ENCODE data around the gene SYP.
"Not testable (repeated sequence)": the region's sequence is repeated elsewhere in the genome, so short reads cannot be mapped to it uniquely, and the experiment has no call there.

SYP gene

DNA sequence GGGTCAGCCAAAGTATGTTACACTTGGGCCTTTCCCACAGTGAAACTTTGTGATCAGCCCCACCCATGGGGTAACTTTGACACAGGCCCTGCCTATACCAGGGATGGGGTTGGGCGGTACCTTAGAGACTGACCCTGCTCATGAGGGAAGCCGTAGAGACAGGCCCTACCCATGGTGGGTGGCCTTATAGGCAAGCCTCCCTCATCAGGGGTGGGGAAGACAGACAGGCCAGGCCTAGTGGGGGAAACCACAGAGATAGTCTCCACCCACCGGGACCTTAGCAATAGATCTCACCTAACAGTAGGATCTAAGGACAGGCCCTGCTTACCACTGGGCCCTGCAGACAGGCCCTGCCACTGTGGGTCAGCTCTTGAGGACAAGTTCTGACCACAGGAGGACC is 21.5 kb downstream of the SYP start:
- no peak for DNase-seq (ENCODE audit: low read depth)
- TF ChIP-seq, protein P1, sequence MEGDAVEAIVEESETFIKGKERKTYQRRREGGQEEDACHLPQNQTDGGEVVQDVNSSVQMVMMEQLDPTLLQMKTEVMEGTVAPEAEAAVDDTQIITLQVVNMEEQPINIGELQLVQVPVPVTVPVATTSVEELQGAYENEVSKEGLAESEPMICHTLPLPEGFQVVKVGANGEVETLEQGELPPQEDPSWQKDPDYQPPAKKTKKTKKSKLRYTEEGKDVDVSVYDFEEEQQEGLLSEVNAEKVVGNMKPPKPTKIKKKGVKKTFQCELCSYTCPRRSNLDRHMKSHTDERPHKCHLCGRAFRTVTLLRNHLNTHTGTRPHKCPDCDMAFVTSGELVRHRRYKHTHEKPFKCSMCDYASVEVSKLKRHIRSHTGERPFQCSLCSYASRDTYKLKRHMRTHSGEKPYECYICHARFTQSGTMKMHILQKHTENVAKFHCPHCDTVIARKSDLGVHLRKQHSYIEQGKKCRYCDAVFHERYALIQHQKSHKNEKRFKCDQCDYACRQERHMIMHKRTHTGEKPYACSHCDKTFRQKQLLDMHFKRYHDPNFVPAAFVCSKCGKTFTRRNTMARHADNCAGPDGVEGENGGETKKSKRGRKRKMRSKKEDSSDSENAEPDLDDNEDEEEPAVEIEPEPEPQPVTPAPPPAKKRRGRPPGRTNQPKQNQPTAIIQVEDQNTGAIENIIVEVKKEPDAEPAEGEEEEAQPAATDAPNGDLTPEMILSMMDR (IDR thresholded peaks at IDR 0.05; ENCODE audit: control insufficient read depth, extremely low read depth, insufficient read depth): no peak
- no peak overlapping the region for H3K4me3 ChIP-seq (ENCODE audit: low read depth, low read length)

DNA sequence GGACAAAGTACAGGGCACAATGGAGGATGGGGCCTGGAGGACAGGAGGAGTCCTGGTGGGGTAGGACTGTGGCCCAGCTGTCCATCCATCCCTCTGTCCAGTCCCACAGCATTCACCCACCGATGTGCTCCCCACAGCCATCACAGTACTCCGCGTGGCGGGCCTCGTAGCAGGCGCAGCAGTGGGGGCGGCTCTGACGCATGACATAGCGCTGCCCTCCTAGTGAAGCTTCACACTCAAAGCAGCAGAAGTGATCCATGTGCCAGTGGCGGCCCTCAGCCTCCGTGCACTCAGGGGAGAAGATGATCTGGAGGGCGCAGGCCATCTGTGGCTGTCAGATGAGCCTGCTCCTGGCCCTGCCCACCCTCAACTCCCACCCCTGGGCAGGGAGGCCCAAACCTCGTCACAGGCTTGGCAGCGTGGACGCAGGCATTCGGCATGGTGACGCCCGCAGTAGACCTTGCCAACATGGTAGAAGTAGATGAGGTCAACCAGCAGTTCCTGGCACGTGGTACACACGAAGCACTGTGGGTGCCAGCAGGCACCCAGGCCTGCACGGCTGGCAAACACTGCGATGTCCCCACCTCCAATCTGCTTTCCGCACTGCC is 22.0 kb downstream of the SYP start:
- DNase-seq (ENCODE audit: low read depth): no peak
- TF ChIP-seq, protein P1 (IDR thresholded peaks at IDR 0.05; ENCODE audit: control insufficient read depth, extremely low read depth, insufficient read depth): no peak

DNA sequence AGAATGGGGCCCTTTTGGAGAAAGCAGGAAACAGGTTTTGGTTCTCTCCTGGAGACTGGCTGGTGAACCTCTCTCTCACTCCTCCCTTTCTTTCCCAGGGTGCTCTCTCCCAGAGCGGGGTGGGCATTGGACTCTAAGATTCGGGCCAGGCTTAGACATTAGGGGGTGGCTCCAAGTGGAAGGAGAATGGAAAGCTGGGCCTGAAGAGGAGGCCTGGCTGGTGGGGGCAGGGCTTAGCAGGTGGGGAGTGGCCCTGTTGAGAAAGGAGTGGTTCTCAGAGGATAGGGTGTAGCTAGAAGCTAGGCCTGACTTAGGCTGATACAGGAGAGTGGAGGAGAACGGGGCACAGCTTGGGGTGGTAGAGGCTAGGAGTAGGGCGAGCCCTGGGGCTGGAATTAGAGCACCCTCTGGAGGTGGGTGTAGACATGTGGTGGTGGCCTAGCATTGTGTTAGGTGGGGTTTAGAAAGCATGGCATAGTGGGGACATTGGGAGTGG is 22.6 kb downstream of the SYP start:
- H3K4me3 ChIP-seq (ENCODE audit: low read depth, low read length): no peak overlapping the region
- TF ChIP-seq, protein P1 (IDR thresholded peaks at IDR 0.05; ENCODE audit: control insufficient read depth, extremely low read depth, insufficient read depth): no peak
- DNase-seq (ENCODE audit: low read depth): no peak

More for the DNA sequence above, 22.0 kb downstream of the SYP start:
- H3K4me3 ChIP-seq (ENCODE audit: low read depth, low read length): no peak overlapping the region

DNA sequence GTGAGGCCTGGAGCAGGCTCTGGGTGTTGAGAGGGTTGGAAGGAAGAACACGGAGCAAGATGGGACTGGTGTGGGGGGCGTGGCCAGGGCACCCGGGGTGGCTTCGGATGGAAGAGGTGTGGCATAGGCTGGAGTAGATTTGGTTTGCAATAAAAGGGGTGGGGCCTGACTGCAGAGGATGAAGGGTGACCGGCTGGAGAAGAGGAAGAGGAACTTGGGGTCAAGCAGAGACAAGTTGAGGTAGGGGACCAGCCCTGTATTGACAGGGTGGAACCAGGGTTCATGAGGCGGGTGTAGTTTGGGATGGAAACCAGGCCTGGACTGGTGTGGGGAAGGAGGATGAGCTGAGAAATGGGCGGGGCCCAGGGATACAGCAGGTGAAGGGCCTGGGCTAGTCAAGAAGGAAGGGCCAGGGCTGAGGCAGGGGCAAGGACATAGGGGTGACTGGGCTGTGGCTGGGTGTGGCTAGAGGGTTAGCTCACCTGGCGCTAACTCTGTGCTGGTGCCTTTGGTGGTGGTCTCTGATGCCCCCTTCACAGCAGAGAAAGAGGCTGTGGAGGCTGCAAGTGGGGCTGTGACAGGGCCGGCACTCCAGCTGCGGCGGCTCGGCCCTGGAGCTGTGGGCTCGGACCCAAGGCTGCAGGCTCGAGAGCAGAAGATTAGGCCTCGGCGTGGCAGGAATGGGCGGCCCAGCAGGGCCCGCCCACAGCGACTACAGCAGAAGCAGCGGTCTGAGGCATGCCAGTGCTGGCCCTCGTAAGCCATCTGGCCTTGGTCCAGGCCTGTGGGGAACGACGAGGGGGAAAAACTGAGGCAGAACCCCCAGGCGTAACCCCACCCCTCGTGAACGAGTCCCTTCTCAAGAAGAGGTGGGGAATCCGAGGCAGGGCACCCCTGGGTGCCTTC is 23.3 kb downstream of the SYP start:
- no peak overlapping the region for H3K4me3 ChIP-seq (ENCODE audit: low read depth, low read length)
- DNase-seq (ENCODE audit: low read depth): no peak
- TF ChIP-seq, protein P1 (IDR thresholded peaks at IDR 0.05; ENCODE audit: control insufficient read depth, extremely low read depth, insufficient read depth): no peak

DNA sequence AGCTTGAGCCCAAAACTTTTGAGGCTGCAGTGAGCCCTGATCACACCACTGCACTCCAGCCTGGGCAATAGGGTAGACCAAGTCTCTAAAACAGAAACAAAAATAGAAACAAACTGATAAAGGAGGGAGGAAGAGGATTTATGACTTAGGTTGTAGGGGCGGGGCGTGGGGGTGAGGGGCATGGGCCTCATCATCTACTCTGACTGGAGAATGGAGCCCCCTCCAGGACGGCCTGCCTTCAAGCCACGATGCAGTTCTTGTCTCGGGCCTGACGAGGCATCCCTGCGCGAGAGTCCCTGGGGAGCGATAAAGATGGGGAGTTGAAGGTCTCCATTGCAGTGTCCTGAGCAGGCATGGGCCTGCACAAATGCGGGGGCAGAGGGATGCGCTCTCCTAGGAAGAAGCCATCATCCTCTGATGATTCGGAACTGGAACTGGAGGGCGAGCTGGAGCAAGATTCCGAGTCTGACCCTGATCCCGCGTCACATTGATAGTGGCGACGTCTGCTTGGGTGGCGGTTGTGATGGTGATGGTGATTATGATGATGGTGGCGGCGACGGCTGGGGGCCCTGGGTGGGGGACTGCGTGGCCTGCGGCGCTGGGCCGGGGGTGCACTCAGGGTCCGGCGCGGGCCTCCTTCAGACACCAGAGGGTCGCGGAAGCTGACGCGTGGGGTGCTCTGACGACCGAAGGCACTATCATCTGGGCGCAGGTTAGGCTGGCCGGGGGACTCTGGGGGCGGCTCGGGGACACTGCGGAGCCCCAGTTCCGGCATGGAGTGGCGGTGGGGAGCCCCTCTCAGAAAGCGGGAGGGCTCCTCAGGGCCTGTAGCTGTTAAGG is 24.3 kb downstream of the SYP start:
- no peak for DNase-seq (ENCODE audit: low read depth)
- TF ChIP-seq, protein P1 (IDR thresholded peaks at IDR 0.05; ENCODE audit: control insufficient read depth, extremely low read depth, insufficient read depth): no peak
- H3K4me3 ChIP-seq (ENCODE audit: low read depth, low read length): no peak overlapping the region

DNA sequence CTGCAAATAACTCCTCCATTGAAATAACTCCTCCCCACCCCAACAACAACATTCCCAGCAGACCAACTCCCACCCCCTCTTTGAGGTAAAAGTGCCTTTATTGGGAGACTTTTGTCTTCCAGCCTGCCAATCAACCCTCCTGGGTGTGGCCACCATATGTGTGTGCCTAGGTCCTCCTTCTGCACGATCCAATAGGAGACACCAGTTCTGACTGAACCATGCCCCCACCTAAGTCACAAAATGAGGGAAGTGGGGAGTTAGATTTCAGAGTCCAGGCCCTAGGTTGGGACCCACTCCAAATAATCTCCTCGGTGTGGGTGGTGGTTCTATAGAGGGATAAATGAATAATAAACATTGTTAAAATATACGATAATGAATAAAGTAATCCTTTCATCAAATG is 25.3 kb downstream of the SYP start:
- DNase-seq (ENCODE audit: low read depth): no peak
- TF ChIP-seq, protein P1 (IDR thresholded peaks at IDR 0.05; ENCODE audit: control insufficient read depth, extremely low read depth, insufficient read depth): no peak
- no peak overlapping the region for H3K4me3 ChIP-seq (ENCODE audit: low read depth, low read length)

DNA sequence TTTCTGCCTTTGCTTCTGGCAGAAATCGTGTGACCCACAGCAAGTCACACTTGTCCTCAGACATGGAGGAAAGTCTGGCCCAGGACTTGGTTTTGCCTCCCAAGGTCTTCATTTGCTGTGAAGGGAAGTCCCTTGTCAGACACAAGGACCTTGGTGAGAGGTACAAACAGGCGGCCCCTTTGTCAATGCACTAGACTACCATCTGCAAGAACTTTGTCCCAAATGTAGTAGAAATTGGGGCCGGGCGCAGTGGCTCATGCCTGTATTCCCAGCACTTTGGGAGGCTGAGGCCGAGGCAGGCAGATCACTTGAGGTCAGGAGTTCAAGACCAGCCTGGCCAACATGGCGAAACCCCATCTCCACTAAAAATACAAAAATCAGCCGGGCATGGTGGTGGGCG is 26.4 kb downstream of the SYP start:
- H3K4me3 ChIP-seq (ENCODE audit: low read depth, low read length); DNase-seq (ENCODE audit: low read depth): not testable (repeated sequence)
